UCSD-AML1 (cell line): ENCODE measurements around the gene TNFSF18.
"Not testable (repeated sequence)": the region's sequence is repeated elsewhere in the genome, so short reads cannot be mapped to it uniquely, and the experiment has no call there.

ENCODE experiments used
- DNase-seq: peaks from one replicate; lab custom pipeline; 2025; ENCODE audit not compliant: unreplicated experiment; lab: John Stamatoyannopoulos, UW

Gene TNFSF18

DNA sequence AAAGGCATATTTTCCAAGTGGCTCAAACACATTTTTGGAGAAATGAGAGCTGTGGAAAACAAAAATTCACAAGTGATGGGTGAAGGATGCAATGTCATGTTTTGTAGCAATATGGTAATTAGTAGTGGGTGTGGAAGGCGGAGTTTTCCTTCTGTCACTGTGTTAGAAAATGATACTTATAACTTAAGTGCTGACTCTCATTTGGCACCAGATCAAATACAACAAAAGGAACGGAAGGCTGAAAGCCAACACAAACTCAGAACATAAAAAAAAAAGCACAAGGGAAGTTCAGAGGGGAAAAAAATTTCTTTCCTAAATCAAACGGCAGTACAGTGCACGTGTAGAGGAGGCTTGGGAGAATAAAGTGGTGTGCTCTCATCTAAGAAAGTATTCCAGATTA, at the start of gene TNFSF18:
Gene TNFSF18 (minus strand): TSS at position 77 of the 400 bp plus-strand sequence. CDS start 45 bp downstream, at position 32.
- no peak for DNase-seq

DNA sequence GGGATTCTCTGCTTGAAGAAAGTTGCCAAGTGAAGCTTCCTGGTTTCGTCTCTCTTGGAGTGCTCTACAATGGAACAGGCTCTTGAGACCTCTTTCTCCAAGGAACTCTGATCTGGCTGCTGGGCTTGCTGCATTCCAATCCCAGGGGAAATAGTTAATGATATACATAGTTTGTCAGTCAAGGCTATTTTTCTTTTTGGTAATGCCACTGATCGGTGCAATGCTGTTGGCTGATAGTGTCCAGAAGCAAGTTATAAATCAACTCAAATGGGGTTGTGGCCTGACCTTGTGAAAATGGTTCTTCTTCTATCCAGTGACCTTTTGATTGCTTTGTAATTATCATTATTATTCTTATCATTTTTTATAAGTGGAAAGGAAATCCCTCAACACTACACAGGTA, 48.4 kb upstream of the TNFSF18 start:
- no peak for DNase-seq

- DNase-seq, result no peak
Observed at GRCh38 chr1:173098117-173098516, 47.4 kb upstream of the TNFSF18 start.

DNA sequence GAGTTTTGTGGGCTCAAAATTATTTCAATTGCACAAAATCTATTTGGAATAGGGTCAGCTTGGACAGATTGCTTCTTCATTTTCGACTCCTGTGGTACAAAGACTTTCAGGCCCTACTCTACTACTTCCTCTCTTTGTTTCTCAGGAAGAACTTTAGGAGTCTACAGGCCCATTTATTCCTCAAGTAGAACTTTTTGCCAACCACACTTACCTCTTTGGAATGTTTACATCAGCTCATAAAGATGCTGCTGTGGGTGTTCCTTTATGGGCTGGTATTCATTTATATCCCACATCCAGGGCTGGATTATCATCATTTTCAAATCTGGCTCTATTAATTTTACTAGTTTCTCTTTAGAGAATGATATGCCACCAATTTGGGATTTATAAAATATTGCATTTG, 46.3 kb upstream of the TNFSF18 start:
- DNase-seq, result no peak

GRCh38 chr1:173095632-173096031, 44.9 kb upstream of the TNFSF18 start:
- no peak for DNase-seq

- DNase-seq, result no peak
Observed at GRCh38 chr1:173094541-173094940, 43.8 kb upstream of the TNFSF18 start.

DNA sequence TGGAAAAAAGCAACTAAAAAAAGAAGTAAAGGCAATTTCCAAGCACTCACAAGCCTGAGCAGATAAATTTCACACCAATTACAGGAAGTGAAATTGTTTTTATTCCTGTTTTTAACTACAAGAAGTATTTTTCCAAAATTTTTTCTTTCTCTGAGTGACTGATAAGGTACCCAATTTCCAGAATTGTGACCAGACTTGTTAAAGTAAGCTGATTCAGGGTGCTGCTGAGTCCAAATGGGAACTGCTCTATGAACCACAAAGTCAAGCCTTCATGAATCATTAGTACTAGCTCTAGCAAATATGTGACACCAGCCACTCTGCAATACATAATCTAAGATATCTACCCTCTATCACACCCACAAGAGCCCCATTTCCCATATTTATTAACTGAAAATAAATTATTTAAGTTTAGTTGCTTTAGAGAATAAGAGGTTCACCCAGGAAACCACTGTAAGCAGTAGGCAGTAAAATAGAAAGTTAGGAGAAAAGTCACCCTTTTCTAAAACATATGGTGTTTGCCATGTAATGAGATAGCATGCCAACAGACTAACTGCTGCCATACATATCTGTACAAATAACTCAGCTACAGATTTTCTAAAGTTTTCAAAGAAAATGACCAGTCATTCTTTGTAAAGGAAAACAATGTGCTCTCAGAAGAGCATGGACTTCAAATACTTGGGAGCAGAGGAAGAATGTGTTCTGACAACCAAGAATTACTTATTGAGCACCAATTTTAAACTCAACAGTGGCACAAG, 43.1 kb upstream of the TNFSF18 start:
- DNase-seq, result no peak

- no peak for DNase-seq
Observed at GRCh38 chr1:173084292-173084691, 33.6 kb upstream of the TNFSF18 start.

- no peak for DNase-seq
Observed at GRCh38 chr1:173082913-173083312, 32.2 kb upstream of the TNFSF18 start.

GRCh38 chr1:173074217-173074616, 23.5 kb upstream of the TNFSF18 start:
- DNase-seq, result not testable (repeated sequence)

GRCh38 chr1:173064011-173064410, 13.3 kb upstream of the TNFSF18 start:
- DNase-seq, result no peak

DNA sequence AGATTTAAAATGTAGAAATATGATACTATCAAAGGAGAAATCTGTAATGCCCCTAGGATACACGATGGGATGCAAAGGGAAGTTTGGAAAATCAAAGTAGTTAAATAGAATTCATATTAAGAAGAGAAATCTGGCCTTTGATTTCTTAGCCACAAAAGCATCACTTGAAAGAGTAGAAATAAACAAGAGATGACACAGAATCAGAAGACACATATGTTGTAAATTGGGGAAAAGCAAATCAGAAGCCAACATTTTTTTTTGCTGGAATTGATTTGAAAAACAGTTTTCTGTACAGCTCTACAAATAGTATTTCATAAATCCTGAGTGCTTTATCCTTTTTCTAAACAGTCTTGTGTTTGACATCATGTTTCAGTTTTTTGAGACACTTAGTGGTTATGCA, 12.4 kb upstream of the TNFSF18 start:
- DNase-seq, result no peak

DNA sequence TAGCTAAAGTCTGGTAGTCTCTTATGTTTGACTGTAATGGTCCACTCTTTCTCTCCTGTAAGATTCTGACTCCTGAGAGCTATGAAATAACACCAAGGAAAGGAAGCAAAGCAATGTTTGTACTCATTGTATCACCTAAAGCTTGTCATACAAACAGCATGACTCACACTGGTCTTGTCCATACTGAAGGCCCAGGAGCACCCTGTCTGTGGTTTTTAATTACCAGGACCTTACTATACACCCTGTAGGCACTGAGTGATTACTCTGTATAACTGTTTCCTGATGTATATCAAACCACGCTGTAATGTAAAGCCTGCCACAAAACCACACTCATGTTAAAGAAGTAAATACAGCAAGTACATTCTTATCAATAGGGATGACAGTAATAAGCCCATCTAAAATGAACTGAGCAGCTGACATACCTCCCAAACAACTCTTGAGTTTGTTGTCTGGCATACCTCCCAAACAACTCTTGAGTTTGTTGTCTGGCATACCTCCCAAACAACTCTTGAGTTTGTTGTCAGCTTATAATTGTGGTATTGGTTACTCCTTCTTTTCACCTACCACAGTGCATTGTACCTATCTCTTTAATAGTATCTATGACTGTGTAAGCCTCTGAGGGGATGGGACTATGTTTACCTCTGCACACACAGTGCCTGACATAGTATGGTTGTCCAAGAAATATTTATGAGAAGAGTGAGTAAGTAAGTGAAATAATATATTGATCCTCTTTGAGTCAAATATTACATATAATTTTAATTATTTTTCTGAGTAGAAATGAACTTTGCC, 11.6 kb upstream of the TNFSF18 start:
- no peak for DNase-seq

GRCh38 chr1:173058556-173058955, 7.8 kb upstream of the TNFSF18 start:
- DNase-seq, result no peak

DNA sequence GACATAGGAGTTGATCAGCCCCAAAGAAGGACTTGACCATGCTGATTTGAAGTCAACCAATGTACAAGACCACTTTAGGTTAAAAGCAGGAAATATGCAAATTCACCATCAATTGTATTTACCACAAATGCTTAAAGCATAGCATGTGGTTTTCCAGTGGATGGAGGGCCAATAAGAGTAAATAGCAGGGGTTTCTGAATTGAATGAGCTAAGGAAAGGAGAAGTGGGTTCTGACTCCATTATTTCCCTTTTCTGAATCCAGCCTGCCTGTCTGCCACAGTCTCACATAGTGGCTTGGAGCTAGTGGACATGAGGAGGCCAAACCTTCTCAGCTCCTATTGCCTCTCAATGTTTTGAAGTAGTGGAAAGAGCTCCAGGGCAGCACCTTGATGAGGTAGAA, 7.2 kb upstream of the TNFSF18 start:
- DNase-seq, result no peak

GRCh38 chr1:173056365-173056764, 5.6 kb upstream of the TNFSF18 start:
- no peak for DNase-seq

DNA sequence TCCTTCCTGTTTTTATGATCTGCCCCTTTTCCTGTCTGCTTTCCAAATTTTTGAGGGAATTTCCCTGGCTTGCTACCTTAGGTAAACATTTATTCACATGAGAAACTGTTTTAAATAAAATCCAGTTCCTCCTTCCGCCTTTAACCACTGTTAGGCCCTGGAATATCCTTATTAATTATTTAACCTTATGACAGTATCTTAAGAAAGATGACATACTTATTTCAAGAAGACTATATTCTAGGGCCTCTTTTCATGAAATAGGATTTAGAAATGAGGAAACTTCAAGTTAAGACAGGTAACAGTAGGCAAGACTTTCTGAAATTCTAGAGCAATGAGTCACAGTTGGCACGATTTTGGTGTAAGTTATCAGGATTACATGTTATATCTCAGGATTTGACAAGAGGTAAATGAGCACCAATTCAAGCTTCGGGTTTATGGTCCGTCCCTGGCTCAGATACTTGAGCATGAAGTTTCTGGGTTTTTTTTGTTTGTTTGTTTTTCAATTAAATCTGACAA, 2.0 kb upstream of the TNFSF18 start:
- no peak for DNase-seq

DNA sequence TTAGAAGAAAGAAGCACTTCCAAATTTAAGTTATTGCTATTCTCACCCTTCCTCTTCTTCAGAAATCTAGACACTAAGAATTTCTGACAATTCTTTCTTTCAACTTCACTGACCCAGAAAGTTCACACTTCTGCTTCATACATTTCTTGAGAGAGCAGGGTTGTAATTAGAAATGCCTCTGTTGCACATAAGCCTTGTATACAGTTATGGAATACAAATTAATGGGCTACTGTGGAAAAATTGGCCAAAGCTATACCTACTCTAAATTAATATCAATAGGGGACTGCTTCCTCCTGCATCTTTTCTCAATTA, 1.5 kb downstream of the TNFSF18 start:
- DNase-seq, result no peak

DNA sequence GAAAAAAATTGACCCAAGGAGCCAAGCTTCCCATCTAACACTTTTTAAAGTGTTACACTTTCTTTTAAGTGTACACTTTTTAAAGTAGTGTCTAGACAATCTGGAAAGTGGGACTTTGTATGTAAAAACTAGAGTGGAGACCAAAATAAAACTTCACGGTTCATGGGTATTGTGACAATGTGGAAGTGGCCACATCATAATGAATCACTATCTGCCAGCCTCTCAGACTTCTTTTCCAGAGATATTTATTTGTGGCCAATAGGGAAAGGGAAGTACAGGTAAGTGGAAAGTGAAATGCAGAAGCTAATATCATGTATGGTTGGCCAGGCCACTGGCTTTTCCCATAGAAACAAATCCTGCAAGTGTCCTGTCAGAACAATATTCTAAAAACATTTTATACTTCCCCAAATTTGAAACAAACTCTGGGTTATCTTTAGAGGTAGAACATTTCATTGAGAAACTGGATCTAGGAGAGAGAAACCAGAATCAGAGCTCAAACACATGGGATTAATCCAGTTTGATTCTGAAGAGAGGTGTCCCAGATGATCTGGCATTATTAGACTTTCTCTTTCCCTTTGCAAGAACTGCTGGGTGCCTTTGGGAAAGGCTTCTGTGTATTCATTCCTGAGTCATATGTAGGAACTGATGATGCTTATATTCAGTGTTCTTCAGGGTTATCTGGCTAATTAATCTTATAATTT, 2.0 kb downstream of the TNFSF18 start:
- no peak for DNase-seq

DNA sequence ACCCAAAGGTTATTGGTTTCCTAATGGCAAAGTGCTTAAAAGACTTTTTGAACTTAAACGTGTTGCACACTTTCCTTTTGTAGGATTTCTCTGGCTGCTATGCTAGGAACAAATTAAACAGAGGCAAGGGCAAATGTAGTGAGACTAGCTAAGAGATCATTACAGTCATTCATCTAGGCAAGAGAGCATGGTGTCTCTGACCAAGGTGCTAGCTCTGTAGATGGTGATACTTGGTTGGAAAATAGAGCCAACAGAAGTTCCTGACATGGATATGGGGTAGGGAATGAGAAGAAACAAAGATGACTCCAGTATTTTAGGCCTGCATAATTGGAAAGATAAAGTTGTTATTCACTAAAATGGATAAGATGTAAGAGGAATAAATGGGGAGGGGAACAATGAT, 6.1 kb downstream of the TNFSF18 start:
- DNase-seq, result no peak

DNA sequence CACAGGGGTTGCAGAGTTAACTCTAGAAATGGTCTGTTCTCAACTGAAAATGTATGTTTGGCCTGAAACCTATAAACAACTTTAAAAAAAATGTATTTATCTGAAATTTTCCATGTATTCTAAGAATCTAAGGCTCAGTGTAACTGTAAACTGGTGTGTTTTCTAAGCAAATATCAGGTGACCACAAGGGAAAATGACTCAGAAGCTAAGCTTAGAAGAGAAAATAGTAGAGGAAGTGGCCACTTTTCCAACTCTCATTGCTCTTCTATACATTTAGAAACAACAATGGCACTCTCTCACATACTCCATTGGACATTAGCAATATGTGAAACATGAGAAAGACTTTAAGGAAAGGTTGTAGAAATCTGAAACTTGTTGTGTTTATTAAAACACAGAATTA, 7.5 kb downstream of the TNFSF18 start:
- no peak for DNase-seq

DNA sequence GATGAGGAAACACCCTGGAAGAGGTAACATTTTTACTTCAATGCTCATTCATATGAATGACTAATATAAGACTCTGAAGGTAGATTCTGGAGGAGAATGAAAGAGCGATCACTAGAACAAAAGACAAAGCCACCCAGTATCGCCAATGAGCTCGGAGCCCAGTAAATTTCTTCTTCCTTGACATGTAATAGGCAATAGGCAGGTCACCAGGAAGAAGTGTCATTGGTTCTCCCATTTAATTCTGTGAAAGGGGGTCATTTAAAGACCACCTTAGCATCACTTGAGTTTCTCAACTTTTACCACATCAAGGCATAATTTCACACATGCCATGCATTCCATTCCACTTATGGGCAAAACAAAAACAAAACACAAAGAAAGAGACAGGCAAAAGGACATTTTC, 7.9 kb downstream of the TNFSF18 start:
- no peak for DNase-seq
